H1 (cell line): Measurements from ENCODE around the gene TXNDC5. TPM values are rescaled to one million over a fixed set of nuclear protein-coding genes. Genes with fewer than 3 reads are reported as not detected.

Source experiments
- CTCF ChIA-PET: fragments of 300-600 bp; sonication (Branson Sonifier 250); formaldehyde crosslinking; loops from one replicate; lab custom pipeline; 2021; ENCODE audit not compliant: partially characterized antibody; lab: Charles Lee
- POLR2A ChIA-PET: fragments of 300-600 bp; sonication (Branson Sonifier 250); formaldehyde crosslinking; loops from one replicate; lab custom pipeline; 2021; ENCODE audit warnings: inconsistent platforms; ENCODE audit not compliant: partially characterized antibody; lab: Charles Lee
- DNase-seq, 2 experiments: peaks; one replicate each; pipeline versions ENCODE4 v3.0.0 to v3.0.0-alpha.2; 2010 to 2022; ENCODE audit warnings: low spot score in 2 of 2, low read depth in 1 of 2, mixed read lengths in 1 of 2
- FAIRE-seq: peaks from 2 replicates; lab custom pipeline; 2011; peaks lifted over from hg19 to GRCh38; lab: Jason Lieb, UNC
- H2AFZ ChIP-seq: 2 replicates; pipeline ENCODE4 v1.8.1; 2012; ENCODE audit warnings: low read length, inconsistent platforms
- H2AK5ac ChIP-seq: 2 replicates; pipeline ENCODE4 v1.6.1; 2013; ENCODE audit warnings: low read depth, low read length
- H2BK120ac ChIP-seq: replicated peaks from 2 replicates; pipeline ENCODE3; 2013; ENCODE audit warnings: low read depth, low read length, inconsistent platforms
- H2BK12ac ChIP-seq: 2 replicates; pipeline ENCODE4 v1.6.1; 2013; ENCODE audit warnings: low read depth, low read length
- H2BK15ac ChIP-seq: 2 replicates; pipeline ENCODE4 v1.6.1; 2013; ENCODE audit warnings: low read length
- H2BK20ac ChIP-seq: 2 replicates; pipeline ENCODE4 v1.6.1; 2013; ENCODE audit warnings: low read length
- H2BK5ac ChIP-seq: 2 replicates; pipeline ENCODE4 v1.6.1; 2013; ENCODE audit warnings: low read depth, low read length
- H3K14ac ChIP-seq: 2 replicates; pipeline ENCODE4 v1.6.1; 2013; ENCODE audit warnings: inconsistent platforms; ENCODE audit not compliant: insufficient read length
- H3K18ac ChIP-seq: 2 replicates; pipeline ENCODE4 v1.6.1; 2013; ENCODE audit warnings: low read length; ENCODE audit errors: extremely low read depth
- H3K23ac ChIP-seq: 2 replicates; pipeline ENCODE4 v1.6.1; 2013; ENCODE audit warnings: inconsistent platforms; ENCODE audit not compliant: insufficient read length
- H3K23me2 ChIP-seq: 2 replicates; pipeline ENCODE4 v1.6.1; 2013; ENCODE audit warnings: low read depth, low read length
- H3K27ac ChIP-seq: 2 replicates; pipeline ENCODE4 v1.6.1; 2011; ENCODE audit warnings: low read depth, low read length, inconsistent platforms
- H3K27me3 ChIP-seq, 4 experiments: replicated peaks in 1 of 4; 1 replicate in 1 of 4; 2 replicates in 3 of 4; pipeline versions ENCODE4 v1.6.1 to v1.8.1; 2011 to 2013; ENCODE audit warnings: low read length in 3 of 4, mild to moderate bottlenecking in 3 of 4, inconsistent platforms in 2 of 4, mixed read lengths in 2 of 4, moderate library complexity in 1 of 4; ENCODE audit not compliant: control insufficient read depth in 3 of 4, insufficient read depth in 3 of 4; ENCODE audit errors: extremely low read depth in 1 of 4
- H3K36me3 ChIP-seq, 4 experiments: 2 replicates each; pipeline versions ENCODE4 v1.6.1 to v1.8.1; 2011 to 2013; ENCODE audit warnings: mild to moderate bottlenecking in 4 of 4, low read length in 3 of 4, moderate library complexity in 2 of 4, control low read depth in 1 of 4, inconsistent platforms in 1 of 4; ENCODE audit not compliant: insufficient read depth in 4 of 4, control insufficient read depth in 2 of 4
- H3K4ac ChIP-seq: replicated peaks from 2 replicates; pipeline ENCODE3; 2013; ENCODE audit warnings: low read length, low read depth, mixed read lengths, inconsistent platforms; ENCODE audit not compliant: insufficient read length
- H3K4me1 ChIP-seq, 4 experiments: replicated peaks in 1 of 4; 1 replicate in 1 of 4; 2 replicates in 3 of 4; pipeline versions ENCODE4 v1.6.1 to v1.8.1; 2011 to 2013; ENCODE audit warnings: low read length in 3 of 4, inconsistent platforms in 2 of 4, mixed read lengths in 1 of 4; ENCODE audit not compliant: insufficient read depth in 4 of 4, control insufficient read depth in 3 of 4
- H3K4me2 ChIP-seq, 2 experiments: 2 replicates each; pipeline versions ENCODE4 v1.6.1 to v1.8.1; 2011 to 2013; ENCODE audit warnings: low read depth in 2 of 2, low read length in 2 of 2, control low read depth in 1 of 2, inconsistent platforms in 1 of 2, mild to moderate bottlenecking in 1 of 2; ENCODE audit not compliant: insufficient read depth in 1 of 2
- H3K4me3 ChIP-seq, 4 experiments: fragments of 200-600, 300-600 bp in 1 of 4; sonication (generic), shearing (Covaris generic), sonication (Bioruptor Twin) in 1 of 4; 2 replicates each; pipeline versions ENCODE4 v1.5.1 to v1.8.1; 2011 to 2016; ENCODE audit warnings: low read length in 4 of 4, low read depth in 3 of 4, control low read depth in 2 of 4, inconsistent platforms in 2 of 4, mild to moderate bottlenecking in 2 of 4, mixed read lengths in 1 of 4, moderate library complexity in 1 of 4; ENCODE audit not compliant: insufficient read depth in 2 of 4; ENCODE audit errors: extremely low read depth in 1 of 4
- H3K56ac ChIP-seq: replicated peaks from 2 replicates; pipeline ENCODE3; 2013; ENCODE audit warnings: low read depth, mild to moderate bottlenecking, mixed read lengths, low read length, inconsistent platforms; ENCODE audit not compliant: insufficient read length
- H3K79me1 ChIP-seq: 2 replicates; pipeline ENCODE4 v1.6.1; 2013; ENCODE audit warnings: low read depth, low read length, control low read depth
- H3K79me2 ChIP-seq, 2 experiments: 2 replicates each; pipeline versions ENCODE4 v1.6.1 to v1.8.1; 2012 to 2013; ENCODE audit warnings: low read length in 2 of 2, mild to moderate bottlenecking in 2 of 2, inconsistent platforms in 1 of 2; ENCODE audit not compliant: insufficient read depth in 2 of 2, control insufficient read depth in 1 of 2
- H3K9ac ChIP-seq, 4 experiments: replicated peaks in 1 of 4; 1 replicate in 1 of 4; 2 replicates in 3 of 4; pipeline versions ENCODE4 v1.6.1 to v1.8.1; 2011 to 2013; ENCODE audit warnings: low read depth in 3 of 4, low read length in 3 of 4, control low read depth in 2 of 4, mild to moderate bottlenecking in 2 of 4, moderate library complexity in 2 of 4, inconsistent platforms in 1 of 4; ENCODE audit errors: extremely low read depth in 1 of 4
- H3K9me3 ChIP-seq, 2 experiments: 2 replicates each; pipeline versions ENCODE4 v1.6.1 to v1.8.1; 2012 to 2013; ENCODE audit warnings: mild to moderate bottlenecking in 2 of 2, moderate library complexity in 2 of 2, control low read depth in 1 of 2, inconsistent platforms in 1 of 2, low read depth in 1 of 2, low read length in 1 of 2, mixed read lengths in 1 of 2; ENCODE audit not compliant: insufficient read depth in 2 of 2
- H4K20me1 ChIP-seq, 2 experiments: replicated peaks in 1 of 2; 2 replicates each; pipeline versions ENCODE3 to v1.8.1; 2011 to 2013; ENCODE audit warnings: inconsistent platforms in 2 of 2, low read length in 2 of 2, mild to moderate bottlenecking in 1 of 2; ENCODE audit not compliant: insufficient read depth in 2 of 2, control insufficient read depth in 1 of 2
- H4K5ac ChIP-seq: 2 replicates; pipeline ENCODE4 v1.6.1; 2013; ENCODE audit warnings: low read length, low read depth, mixed read lengths, inconsistent platforms; ENCODE audit not compliant: insufficient read length
- H4K8ac ChIP-seq: 2 replicates; pipeline ENCODE4 v1.8.0; 2013; ENCODE audit warnings: mild to moderate bottlenecking, moderate library complexity, low read length, inconsistent platforms; ENCODE audit not compliant: insufficient read depth; ENCODE audit errors: extremely low read depth
- H4K91ac ChIP-seq: replicated peaks from 2 replicates; pipeline ENCODE3; 2013; ENCODE audit warnings: low read length, mixed read lengths, inconsistent platforms; ENCODE audit not compliant: insufficient read length
- CBX8 ChIP-seq: fragments of 300-800, 300-1000 bp; sonication (generic); IDR thresholded peaks from 2 replicates; pipeline ENCODE4 v1.7.1; 2016; ENCODE audit warnings: low read depth, low read length, borderline replicate concordance
- CHD2 ChIP-seq: IDR thresholded peaks from 2 replicates; pipeline ENCODE4 v1.6.1; 2012; ENCODE audit warnings: low read length, improper control_type of control experiment
- CREB1 ChIP-seq: IDR thresholded peaks from 2 replicates; pipeline ENCODE4 v1.6.1; 2012; ENCODE audit warnings: inconsistent platforms
- HDAC2 ChIP-seq, 2 experiments: fragments of 300-600 bp in 1 of 2; sonication (generic) in 1 of 2; IDR thresholded peaks; 2 replicates each; pipeline ENCODE4 v1.6.1; 2011 to 2012; ENCODE audit warnings: low read depth in 2 of 2, low read length in 2 of 2, mild to moderate bottlenecking in 2 of 2, moderate library complexity in 2 of 2, borderline replicate concordance in 1 of 2, inconsistent platforms in 1 of 2
- KDM4A ChIP-seq: IDR thresholded peaks from one replicate; pipeline ENCODE4 v1.7.1; 2012; ENCODE audit warnings: low read depth, mild to moderate bottlenecking, moderate library complexity, low read length, inconsistent platforms; ENCODE audit not compliant: severe bottlenecking
- SIRT6 ChIP-seq: IDR thresholded peaks from one replicate; pipeline ENCODE4 v1.7.1; 2012; ENCODE audit warnings: low read length, inconsistent platforms
- TAF1 ChIP-seq: IDR thresholded peaks from 2 replicates; pipeline ENCODE4 v1.6.1; 2011; ENCODE audit warnings: mild to moderate bottlenecking, low read depth, low read length
- TBP ChIP-seq: IDR thresholded peaks from 2 replicates; pipeline ENCODE4 v1.6.1; 2011; ENCODE audit warnings: low read depth, low read length, improper control_type of control experiment
- ZNF274 ChIP-seq: IDR thresholded peaks from 2 replicates; pipeline ENCODE4 v1.7.0; 2012; ENCODE audit warnings: low read length, borderline replicate concordance; ENCODE audit errors: extremely low read depth
- WGBS, 2 experiments: shearing (Covaris generic) in 1 of 2; methylation state at CpG; one replicate each; pipeline versions ENCODE4 v1.1.6 to v1.1.7; 2013 to 2015; ENCODE audit warnings: low lambda C conversion rate in 2 of 2, mixed read lengths in 2 of 2, inconsistent platforms in 1 of 2, low coverage in 1 of 2, missing lambda C conversion rate in 1 of 2; ENCODE audit not compliant: insufficient replicate concordance in 2 of 2, insufficient coverage in 1 of 2, insufficient read length in 1 of 2; ENCODE audit errors: extremely low coverage in 1 of 2, missing lambda C conversion rate in 1 of 2; 5-methylcytosine and 5-hydroxymethylcytosine counted together
- long read RNA-seq, 2 experiments: library from RNA in 1 of 2; library from capped mRNA in 1 of 2; stranded (forward); transcript quantifications; one replicate each; pipeline ENCODE4 v2.0.0, GENCODE V29; 2021; ENCODE audit warnings: inconsistent platforms in 1 of 2
- polyA minus RNA-seq, 3 experiments: library from RNA; depleted of rRNA, polyadenylated mRNA; stranded (reverse); fragments of >200 nt; gene quantifications; 1 replicate in 2 of 3; 2 replicates in 1 of 3; pipeline ENCODE4 v1.2.3, GENCODE V29; 2011
- polyA plus RNA-seq, 7 experiments: library from polyadenylated mRNA; depleted of rRNA in 3 of 7; stranded (reverse) in 5 of 7; unstranded in 2 of 7; fragments of >200 nt in 5 of 7; fragments of 200-250 nt in 2 of 7; gene quantifications; 1 replicate in 5 of 7; 2 replicates in 1 of 7; 4 replicates in 1 of 7; pipeline versions ENCODE4 v1.2.1 to v1.2.3, GENCODE V29; 2011 to 2013; ENCODE audit warnings: missing spikeins in 2 of 7, mixed read lengths in 2 of 7
- total RNA-seq: library from RNA; stranded (reverse); fragmentation: NEBNext Ultra II Directional; extraction: Animal tissue kit (Norgen Biotek cat#: 25700); gene quantifications from 2 replicates; pipeline ENCODE4 v1.2.1, GENCODE V29; 2021

TXNDC5 gene
- total RNA-seq (169 and 172 TPM in 2 replicates), polyA plus RNA-seq (2011; rRNA removed) (89.8 and 114 TPM in 2 replicates), polyA minus RNA-seq (2011; rRNA and poly(A)+ RNA removed) (108 and 132 TPM in 2 replicates)
- 107 TPM for polyA plus RNA-seq (2011; cell fraction: cytosol; rRNA removed)
- 86.4 TPM for polyA plus RNA-seq (2011; cell fraction: nucleus; rRNA removed)
- polyA plus RNA-seq (2012, experiment 1 of 2): 118 to 141 TPM (median 132 TPM) in 4 replicates
- 54.2 TPM for polyA plus RNA-seq (2012, experiment 2 of 2)
- polyA plus RNA-seq (2013, experiment 1 of 2): 203 TPM
- 232 TPM for polyA plus RNA-seq (2013, experiment 2 of 2)
- polyA minus RNA-seq (2011; cell fraction: cytosol; rRNA and poly(A)+ RNA removed): 58.8 TPM
- polyA minus RNA-seq (2011; cell fraction: nucleus; rRNA and poly(A)+ RNA removed): 53.1 TPM
- long read RNA-seq, experiment 1, transcript TXNDC5-202 (4 exons, 2,704 nt): minor isoform, 10 of 144 reads
- long read RNA-seq, experiment 1, transcript TXNDC5-201 (10 exons, 2,964 nt): major isoform, 47 of 144 reads
- long read RNA-seq, experiment 1, partial matches to known transcripts: 7 of 144 reads
- long read RNA-seq, experiment 1, other reads (novel, unspliced or antisense): 80 of 144 reads
- long read RNA-seq, experiment 2, partial matches to known transcripts: 2 of 3 reads
- long read RNA-seq, experiment 2, other reads (novel, unspliced or antisense): 1 of 3 reads

- Histone ChIP-seq H2AK5ac (no peak within 1 kb of the TSS), H3K23me2 (peaks cover 6% of the 10 kb centered on the region; the same call in 1 of the 2 replicates), H3K4me1 (peaks cover 2 to 9% (median 3%) of the 10 kb centered on the region in 4 experiments; a peak in 5 of 7 replicates), H3K18ac (peak within 1 kb of the TSS; percentile 48), H4K5ac (peak within 1 kb of the TSS; percentile 53), H2BK15ac (no peak within 1 kb of the TSS), H2BK12ac (peak within 1 kb of the TSS; percentile 84; the same call in 1 of the 2 replicates), H3K79me2 (peaks cover 14 to 39% of the 10 kb centered on the region in 2 experiments), H4K8ac (peak within 1 kb of the TSS; percentile 91), H2AFZ (peak within 1 kb of the TSS; percentile 98; the same call in 1 of the 2 replicates), H2BK20ac (no peak within 1 kb of the TSS), H2BK5ac (peak within 1 kb of the TSS; percentile 66; the same call in 1 of the 2 replicates), H3K14ac (no peak within 1 kb of the TSS), H3K4ac (no peak within 1 kb of the TSS), H3K27ac (no peak within 1 kb of the TSS; the same call in 1 of the 2 replicates), H3K79me1 (peaks cover 9% of the 10 kb centered on the region), H3K4me3 (peak within 1 kb of the TSS; percentile 75 to 94 (median 80)), H3K56ac (peak within 1 kb of the TSS; percentile 23), H3K23ac (no peak within 1 kb of the TSS), H3K27me3 (peaks cover 0 to 14% (median 3%) of the 10 kb centered on the region in 4 experiments; a peak in 4 of 7 replicates), H3K4me2 (peak within 1 kb of the TSS; percentile 97 to 98), H4K20me1 (peaks cover 3 to 9% of the 10 kb centered on the region in 2 experiments), H3K36me3 (no peaks in the 10 kb centered on the region), H3K9me3 (no peaks in the 10 kb centered on the region), H2BK120ac (no peak within 1 kb of the TSS), H3K9ac (peak within 1 kb of the TSS; percentile 62 to 82 (median 70)), H4K91ac (peak within 1 kb of the TSS; percentile 66)
- CTCF ChIA-PET: interaction anchor here (0.8 to 1.1 kb wide), 3 partner anchors 82 to 188 kb away, joined by 3 read pairs; no protein-coding TSS in a partner anchor
- 4% methylated on average over 40 of the region's 75 CpGs; no CpG with 5 or more reads in 1 of the 2 experiments for WGBS, 2 experiments
- DNase-seq (peak in 1 of 2 experiments; percentile 82), FAIRE-seq (no peak)
- POLR2A ChIA-PET: interaction anchor here (0.6 to 1.7 kb wide), 9 partner anchors 11 to 518 kb away, joined by 3 to 10 read pairs (median 3); partner anchors contain the start of gene BLOC1S5
- no peak for TF ChIP-seq CBX8
- peak; percentile 78 for TF ChIP-seq TAF1
- TF ChIP-seq SIRT6: no peak
- TF ChIP-seq CHD2: peak; percentile 77
- TF ChIP-seq TBP: peak; percentile 61; the same call in 1 of the 2 replicates
- TF ChIP-seq ZNF274: no peak
- no peak for TF ChIP-seq HDAC2 (IDR thresholded peaks at IDR 0.05; ENCODE audit: borderline replicate concordance in 1 of 2, low read depth in 2 of 2, low read length in 2 of 2)
- peak; percentile 24 for TF ChIP-seq KDM4A
- TF ChIP-seq CREB1: no peak
These were observed at the start of gene TXNDC5 for GRCh38 chr6:7910654-7911344. Gene TXNDC5, minus strand, starts transcription at chr6:7910788. Its CDS starts 12 bp downstream, at chr6:7910776.
